ENCODE measurements around the gene ABHD2.
A peak's percentile ranks its signal among the peaks of the same experiment; 100 is the strongest.
"Not testable (repeated sequence)": the region's sequence is repeated elsewhere in the genome, so short reads cannot be mapped to it uniquely, and the experiment has no call there.

The ABHD2 gene

DNA sequence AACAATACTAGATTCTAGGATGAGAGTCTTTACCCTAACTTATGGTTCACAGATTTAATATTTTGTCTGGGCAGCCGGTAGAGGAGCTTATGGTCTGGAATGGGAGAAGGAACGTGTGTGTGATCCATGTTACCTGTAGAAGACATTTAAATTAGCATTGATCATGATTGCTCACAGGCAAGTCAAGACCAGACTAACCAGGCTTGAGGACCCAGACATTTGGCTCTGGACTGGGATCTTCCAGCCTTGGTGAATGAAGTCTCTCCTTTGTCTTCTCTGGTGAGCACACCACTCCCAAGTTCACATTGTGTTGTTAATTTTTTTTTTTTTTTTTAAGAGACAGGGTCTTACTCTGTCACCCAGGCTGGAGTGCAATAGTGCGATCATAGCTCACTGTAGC is 11.7 kb downstream of the ABHD2 start:
- DNase-seq = no peak

DNA sequence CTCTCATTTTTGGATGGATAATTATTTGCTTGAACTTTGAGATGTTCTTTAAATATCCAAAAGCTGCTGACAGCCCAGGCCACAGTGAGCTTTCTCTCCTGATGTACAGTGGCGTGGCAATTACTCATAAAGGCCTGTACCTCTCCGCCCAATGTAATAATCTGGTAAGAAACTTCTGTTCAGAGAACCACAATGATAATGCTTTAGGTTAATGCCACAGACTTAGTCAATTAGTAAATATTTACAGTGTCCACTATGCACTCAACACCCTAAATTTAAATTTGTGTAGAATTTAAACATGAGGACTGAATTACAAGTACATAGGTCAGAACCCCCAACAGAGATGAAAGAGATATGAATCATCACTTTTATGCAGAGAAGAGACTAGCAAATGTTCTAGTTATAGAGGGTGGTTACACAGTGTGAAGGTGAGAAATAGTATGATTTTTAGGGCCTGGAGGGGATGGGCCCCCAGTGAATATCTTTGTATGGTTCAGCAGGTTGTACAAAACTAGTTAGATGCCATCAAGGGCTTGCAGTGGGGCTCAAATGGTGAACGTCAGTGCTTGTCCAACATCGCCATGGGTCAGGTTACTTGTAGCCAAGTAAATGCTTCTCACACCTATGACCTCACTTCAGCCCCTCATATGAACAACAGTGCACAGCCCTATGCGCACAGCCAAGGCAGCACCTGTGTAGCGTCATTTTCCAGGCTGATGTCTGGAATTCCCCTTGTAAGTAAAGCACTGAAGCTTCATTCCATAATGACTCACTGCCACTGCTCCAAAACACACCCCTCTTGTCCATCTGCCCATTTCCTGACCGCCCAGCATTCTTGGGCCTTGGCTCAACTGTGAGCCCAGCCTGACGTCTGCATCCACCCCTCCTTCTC is 13.3 kb downstream of the ABHD2 start:
- DNase-seq = no peak

DNA sequence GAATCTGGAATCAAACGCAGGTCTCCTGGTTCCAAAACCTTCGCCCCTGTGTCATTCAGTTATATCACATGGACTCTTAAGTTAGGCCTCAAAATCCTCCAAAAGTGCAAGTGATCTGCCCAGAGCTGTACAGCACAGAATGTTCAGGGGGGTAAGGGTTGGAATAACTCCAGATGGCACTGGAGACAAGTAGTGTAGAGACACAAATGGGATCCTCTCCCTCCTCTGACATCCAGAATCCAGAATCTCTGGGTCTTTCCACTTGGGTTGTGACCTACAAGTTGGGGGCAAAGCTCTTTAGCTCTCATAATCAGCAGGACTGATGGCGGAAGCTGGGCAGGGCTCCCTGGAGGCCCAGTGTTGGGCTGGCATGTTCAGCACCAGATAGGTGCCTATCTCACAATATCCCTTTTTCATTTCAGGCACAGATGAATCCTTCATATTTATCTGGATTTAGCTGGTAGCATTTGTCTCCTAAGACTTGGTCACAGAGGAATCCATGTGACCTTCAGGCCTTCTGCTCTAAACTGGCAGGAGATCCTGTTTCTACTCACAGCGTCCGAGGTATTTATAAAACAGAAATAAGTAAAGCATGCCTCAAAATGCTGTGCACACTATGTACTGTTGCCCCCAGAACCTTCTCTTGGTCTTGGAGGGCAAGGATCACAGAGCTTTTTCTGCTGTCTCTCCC is 15.4 kb downstream of the ABHD2 start:
- no peak for DNase-seq

DNA sequence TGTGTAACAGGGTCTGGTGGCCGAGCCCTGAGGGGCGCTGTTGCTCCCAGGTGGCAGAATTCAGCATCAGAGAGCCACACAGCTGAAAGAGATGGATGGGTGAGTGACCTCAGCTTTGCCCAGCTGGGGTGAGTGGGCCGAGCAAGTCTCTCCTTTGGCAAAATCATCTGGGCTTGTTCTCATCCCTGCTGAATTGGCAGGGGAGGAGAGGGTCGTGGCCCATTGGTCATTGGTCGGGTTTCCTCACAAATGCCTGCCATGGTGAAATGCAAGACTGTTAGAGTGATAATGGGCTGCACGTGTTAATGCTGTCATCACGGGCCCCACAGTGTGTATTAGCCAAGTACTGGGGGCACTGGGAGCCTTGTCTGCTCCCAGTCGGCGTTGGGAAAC is 15.9 kb downstream of the ABHD2 start:
- peak in 1 of 4 experiments; percentile 54 for DNase-seq

DNA sequence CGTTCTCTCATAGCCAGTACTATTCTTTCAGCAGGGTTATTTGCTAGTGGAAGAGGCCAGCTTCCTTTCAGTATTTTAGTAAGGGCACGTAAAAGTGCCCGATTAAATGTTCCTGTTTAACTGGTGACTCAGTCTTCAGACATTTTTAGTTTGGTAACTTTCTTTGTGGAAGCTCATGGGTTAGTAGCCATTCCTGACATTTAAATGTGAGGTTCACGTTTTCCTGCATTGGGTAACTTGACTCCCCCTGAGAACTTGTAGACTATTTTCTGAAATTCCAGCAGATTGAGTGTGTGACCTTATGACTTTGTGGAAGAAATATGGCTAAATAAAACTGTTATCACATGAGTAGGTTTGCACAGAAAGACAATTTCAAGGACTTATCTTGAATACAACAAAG is 16.9 kb downstream of the ABHD2 start:
- peak; percentile 43 to 83 (median 66) for DNase-seq

DNA sequence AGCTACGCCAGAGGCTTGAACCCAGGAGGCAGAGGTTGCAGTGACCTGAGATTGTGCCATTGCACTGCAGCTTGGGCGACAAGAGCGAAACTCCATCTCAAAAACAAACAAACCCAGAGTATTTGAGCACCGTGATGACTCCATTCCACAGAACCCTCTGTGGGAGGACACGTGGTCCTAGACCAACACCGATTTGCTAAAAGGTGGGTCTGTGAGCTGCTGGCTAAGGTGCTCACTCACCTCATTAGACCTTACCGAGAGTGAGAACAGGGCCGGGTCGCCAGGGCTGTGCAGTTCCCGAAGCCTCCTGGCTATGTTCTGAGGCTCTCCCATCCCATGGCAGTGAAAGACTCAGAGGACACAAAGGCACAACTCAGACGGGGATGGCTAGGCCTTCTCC is 17.9 kb downstream of the ABHD2 start:
- no peak for DNase-seq

DNA sequence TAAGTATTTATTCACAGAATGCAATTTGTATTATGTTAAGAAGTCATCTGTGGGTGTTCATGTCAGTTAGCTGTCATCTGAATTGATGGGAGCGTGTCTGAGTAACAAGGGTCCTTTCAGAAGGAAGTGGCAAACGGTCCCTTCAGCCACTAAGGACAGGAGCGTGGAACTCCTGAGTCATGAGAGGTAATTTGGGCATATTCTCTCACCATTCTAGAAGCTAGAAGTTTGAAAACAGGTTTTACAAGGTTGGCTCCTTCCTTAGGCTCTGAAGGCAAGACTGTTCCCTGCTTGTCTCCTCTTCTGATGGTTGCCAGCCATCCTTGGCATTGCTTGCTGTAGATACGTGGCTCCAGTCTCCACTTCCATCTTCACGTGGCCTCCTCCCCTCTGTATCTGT is 19.7 kb downstream of the ABHD2 start:
- no peak for DNase-seq

DNA sequence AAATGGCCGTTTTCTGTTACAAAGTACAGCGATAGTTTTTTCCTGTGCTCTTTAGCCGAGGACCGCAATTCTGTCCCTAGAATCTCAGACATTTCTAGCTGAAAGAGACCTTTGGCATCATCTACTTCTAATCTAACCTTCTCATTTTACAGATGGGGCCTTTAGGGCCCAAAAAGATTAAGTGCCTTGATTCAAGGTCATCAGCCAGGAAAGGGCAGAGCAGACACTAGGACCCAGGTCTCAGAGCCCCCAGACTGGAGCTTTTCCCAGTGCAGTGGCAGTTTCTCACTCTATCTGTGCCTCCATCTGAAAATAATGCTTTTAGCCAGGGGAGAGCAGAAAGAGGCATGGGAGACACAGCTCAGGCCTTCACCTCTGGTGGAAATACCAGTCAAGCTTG is 20.6 kb downstream of the ABHD2 start:
- DNase-seq = no peak

DNA sequence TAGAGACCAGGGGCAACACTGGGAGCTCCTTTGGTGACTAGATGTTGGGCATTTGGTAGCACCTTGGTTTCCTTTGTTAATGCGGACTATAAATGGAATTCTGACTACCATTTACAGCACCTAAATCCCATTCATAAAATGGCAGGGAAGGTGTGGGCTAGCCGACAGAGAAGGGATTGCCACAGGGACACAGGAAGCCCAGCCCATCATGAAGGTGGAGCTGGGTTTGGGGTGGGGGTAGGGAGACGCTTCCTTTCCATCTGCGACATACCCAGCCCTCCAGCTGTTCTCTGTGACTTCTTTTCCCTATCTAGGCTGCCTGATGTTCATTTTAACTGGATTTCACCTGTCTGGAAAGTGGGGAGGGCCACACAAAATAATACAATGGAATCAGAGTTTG is 21.0 kb downstream of the ABHD2 start:
- no peak for DNase-seq

DNA sequence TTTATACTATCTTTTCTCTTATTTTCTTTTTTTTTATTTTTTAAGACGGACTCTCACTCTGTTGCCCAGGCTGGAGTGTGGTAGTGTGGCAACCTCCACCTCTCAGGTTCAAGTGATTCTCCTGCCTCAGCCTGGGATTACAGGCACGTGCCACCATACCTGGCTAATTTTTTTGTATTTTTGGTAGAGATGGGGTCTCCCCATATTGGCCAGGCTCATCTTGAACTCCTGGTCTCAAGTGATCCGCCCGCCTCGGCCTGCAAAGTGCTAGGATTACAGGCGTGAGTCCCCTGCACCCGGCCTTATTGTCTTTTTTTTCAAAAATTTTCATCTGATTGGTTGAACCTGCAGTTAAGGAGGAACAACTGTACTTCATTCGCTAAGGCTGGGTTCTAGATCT is 21.8 kb downstream of the ABHD2 start:
- DNase-seq = no peak

DNA sequence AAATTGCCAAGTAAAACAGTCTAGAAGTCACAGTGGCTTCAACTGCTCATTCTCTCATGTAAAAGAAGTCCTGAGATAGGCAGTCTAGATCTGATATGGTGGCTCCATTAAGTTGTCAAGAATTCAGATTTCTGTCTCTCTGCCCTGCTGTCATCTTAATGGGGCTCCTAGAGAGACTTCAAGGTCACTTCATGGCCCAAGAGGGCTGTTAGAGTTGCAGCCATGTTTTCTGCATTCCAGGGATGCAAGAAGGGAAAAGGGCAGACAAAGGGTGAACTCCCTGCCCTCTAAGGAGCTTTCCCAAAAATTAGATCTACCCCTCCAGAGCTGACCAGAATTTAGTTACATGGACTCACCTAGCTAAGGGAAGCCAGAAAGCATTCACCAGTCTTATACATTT is 23.1 kb downstream of the ABHD2 start:
- DNase-seq = no peak

DNA sequence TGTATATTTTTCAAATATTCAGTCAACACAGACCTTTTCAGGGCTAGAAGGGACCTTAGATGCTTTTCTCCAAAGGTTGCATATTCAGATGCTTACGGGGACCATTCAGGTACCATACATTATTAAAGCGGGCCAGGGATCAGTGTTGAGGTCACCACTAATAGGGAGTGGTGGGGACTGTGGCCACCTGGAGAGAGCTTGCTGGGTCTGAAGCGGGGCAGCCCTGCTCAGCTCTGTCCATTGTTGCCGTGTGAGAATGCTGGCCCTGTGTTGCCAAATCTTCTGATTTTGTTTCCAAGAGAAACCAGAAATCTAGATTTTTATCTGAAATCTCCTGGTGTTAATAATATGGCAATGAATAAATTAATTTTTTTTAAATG is 23.7 kb downstream of the ABHD2 start:
- DNase-seq = no peak

DNA sequence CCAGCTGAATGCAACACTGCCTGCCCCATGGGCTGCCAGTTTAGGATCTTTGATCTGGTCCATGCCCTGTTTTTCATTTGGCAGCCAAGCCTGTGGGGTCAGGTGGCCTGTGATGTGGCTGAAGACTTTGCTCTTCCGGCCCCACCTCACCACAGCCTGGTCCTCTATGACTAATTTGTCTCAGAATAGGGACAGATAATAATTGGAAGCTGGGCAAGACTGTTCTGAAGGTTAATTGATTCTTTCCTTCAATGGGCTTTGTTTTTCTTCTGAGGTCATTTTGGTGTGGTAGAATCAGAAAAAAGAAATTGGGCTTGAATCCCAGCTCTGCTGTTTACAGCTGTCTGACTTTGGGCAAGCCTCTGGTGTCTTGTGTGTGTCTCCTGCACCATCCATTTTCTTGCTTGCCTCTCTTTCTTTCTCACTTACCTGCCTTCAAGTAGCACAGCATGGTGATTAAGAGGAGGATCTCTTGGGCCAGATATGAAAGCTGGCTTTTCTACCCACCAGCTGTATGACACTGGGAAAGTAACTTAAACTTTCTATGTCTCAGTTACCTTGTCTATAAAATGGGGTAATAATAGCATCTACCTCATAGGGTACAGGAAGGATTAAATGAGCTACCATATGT is 24.2 kb downstream of the ABHD2 start:
- DNase-seq = no peak

DNA sequence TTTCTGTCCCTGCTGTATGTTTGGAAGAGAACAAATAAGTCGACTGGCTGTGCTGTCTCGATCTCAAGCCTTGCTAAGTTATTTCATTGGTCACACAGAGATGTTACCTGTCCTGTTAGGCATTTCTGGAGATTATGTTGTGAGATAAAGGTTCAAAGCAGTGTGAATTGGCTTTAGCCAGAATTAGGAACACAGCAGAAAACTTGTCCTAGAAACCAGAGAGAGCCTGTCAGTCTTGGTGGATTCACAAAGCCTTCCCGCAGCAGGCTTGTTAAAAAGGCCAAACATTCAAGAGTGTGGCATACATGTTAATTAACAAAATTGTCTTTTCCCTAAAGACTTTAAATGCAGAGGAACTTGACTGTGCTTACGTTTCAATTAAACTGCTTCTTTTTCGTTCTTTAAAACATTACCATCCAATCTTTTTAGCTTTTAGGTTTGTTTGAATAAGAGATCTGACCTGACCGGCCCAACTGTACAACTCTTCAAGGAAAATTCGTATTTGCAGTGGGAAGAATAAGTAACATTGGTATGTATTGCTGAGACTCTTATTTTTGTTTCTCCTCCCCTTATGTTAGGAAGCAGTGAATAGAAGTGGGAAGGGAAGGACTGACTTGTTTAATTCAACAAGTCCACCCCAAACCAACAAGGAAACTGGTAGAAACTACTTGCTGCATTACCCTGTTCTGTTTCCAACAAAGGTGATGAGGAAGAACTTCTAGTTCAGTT is 25.2 kb downstream of the ABHD2 start:
- no peak for DNase-seq

DNA sequence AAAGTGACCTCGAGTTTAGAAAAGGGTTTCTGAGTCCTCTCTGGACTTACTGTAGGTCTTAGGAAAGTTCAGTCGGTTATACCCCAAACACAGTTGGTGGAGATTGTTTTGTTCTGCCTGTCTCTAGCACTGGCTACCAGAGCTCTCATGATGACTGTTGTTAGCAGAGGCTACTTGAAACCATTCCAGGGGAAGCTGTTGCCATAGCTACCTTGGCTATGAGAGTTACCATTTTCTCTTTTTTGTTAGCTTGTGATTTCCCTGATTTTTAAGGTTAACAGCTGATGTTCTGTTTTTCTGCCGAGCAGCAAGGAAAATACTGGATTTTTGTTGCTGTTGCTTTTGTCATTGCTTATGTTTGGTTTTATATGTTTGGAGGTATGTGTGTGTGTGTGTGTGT is 26.7 kb downstream of the ABHD2 start:
- no peak for DNase-seq

DNA sequence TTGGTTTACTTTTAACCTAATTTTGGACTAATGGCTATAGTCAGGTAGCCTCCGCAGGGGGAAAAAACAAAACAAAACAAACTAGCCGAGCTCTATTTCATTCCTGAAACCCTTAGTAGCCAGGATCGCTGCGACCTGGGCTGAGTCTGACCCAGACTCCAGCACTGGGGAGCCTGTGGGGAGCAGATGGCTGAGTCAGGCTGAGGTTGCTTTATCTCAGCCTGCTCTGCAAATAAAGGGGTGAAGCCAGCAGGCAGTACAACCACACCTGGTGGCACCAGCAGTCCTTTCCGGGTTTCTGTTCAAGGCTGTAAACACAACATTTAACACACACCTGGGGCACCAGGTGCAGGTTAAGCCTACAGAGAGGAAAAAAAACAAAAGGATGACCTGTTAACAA is 27.3 kb downstream of the ABHD2 start:
- no peak for DNase-seq

DNA sequence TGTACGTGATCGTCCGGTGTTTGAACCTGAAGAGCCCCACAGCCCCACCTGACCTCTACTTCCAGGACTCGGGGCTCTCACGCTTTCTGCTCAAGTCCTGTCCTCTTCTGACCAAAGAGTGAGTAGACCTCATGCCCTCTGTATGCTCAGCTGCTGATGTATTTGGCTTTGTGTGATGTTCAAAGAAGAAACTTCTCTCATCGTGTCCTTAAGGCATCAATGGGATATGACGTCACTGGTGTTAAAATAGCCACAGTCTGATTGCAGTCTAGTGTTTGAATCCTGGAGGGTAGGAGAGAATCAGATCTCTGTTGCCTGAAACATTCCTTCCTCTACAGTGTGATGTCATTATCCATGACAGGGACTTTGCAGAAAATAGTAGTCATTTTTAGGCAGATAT is 28.1 kb downstream of the ABHD2 start:
- peak in 2 of 4 experiments; percentile 16 to 42 for DNase-seq

DNA sequence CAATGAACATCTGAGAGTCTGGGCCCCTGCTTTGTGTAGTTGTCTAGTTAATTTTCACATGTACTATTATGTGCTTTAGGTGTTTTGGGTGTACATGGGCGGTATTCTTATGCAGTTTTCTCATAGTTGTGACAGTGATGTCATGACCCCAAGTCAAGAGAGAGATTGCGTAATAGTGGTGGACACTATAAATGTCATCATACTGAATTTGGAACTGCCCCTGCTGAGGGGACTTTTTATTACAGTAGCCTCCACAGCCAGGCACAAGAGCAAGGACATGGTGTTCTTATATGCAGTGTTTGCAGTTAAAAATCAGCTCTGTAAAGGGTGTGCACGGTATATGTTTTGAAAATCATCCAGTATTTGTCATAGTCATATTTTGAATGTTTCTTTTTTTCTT is 29.5 kb downstream of the ABHD2 start:
- DNase-seq = peak; percentile 27 to 71 (median 50)

DNA sequence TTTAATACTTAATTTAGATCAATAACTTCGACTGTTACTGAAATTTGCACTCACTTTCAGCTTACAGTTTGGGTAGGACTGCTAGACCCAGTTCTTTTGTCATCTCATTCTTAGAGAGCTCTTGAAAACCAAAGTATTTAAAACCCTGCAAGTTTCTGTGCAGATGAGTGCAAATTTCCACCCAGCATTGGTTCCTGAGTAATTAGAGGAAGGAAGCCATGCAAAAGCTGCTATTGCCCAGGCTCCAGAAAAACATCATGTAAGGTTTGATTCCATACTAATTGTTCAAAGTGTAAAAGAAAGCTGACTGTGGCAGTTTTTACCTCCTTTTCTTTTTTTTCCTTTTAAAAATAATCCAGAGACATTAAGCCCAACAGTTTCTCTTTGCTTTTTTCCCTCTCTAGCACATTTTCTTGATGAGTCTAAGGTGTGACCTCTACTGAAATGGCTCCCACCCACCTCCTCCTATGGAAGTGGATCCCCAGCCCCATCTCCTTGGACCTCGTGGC is 30.3 kb downstream of the ABHD2 start:
- peak; percentile 32 to 61 (median 52) for DNase-seq

DNA sequence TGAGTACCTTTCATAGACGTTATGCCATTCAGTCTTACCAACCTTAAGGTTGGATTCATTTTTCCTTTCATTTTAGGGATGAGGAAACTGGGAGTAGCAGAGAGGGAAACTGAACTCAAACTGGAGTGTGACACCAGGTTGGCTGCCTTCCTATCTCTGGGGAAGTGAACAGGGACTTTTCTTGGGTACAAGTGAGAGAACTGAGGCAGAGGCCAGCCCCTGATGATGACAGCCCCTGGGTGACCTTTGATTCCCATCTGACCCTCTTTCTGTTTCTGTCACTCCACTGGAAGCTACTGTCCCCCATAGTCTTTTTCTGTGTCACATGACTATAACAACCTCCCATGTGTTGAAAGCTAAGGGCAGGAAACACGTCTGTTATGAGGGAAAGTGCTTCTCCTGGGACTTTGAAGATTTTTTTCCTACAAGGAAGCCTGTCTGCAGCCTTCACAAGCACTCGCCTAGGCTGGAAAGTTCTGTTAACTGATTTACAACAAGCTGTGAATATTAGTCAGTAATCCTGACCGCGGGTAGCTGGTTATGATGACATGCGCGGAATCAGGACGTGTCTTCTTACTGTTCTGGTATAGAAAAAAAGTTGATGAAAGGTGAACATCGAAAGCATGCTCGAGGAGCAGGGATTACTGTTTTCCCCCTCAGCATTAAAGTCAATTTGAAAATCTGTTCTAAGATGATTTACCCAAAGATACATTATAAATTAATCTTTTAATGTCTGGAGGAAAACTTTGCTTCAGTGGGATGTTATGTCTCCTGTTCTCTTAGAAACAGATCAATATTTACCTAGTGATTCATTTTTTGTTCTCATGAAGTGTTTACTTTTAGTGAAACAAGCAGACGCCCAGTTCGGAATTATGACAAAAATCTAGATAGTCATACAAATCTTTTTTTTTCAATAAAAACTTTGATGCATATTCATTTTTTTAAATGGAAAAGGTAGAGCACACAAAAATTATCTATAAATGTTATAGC is 31.5 kb downstream of the ABHD2 start:
- DNase-seq = no peak

DNA sequence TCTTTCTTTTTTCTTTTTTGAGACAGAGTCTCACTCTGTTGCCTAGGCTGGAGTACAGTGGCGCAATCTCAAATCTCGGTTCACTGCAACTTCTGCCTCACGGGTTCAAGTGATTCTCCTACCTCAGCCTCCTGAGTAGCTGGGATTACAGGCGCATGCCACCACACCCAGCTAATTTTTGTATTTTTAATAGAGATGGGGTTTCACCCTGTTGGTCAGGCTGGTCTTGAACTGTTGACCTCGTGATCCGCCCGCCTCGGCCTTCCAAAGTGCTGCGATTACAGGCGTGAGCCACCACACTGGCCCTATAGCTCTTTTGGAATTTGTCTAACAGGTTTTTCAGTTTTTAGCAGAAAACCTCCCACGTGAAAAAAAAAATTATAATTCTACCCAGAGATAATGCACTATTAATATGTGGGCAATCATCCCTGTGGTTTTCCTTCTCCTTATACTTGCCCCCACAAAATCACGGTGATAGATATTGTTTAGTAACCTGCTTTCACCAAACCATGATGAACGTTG is 32.3 kb downstream of the ABHD2 start:
- DNase-seq = not testable (repeated sequence)

Measured in suppressor macrophage (primary cell).